ENCODE measurements around the gene DIRAS1. TPM values are rescaled to one million over a fixed set of nuclear protein-coding genes. Genes with fewer than 3 reads are reported as not detected.

DIRAS1 gene
- total RNA-seq, 1 experiment from 2014 or later = 7.8 TPM

GRCh38 chr19:2761309-2761677 lies 40.1 kb upstream of the DIRAS1 start:
- Histone ChIP-seq H3K79me2 (ENCODE audit: insufficient read depth, low read length) (no peaks in the 10 kb centered on the region), H3K27me3 (ENCODE audit: insufficient read depth, low read length) (no peaks in the 10 kb centered on the region), H4K20me1 (ENCODE audit: control insufficient read depth, insufficient read depth, insufficient read length) (no peaks in the 10 kb centered on the region), H3K14ac (ENCODE audit: insufficient read depth, low read length) (no peak overlapping the region), H2BK20ac (ENCODE audit: low read depth, low read length, poor library complexity, severe bottlenecking) (no peak overlapping the region), H3K9me3 (ENCODE audit: control insufficient read depth, low read depth, low read length) (no peaks in the 10 kb centered on the region), H2BK15ac (ENCODE audit: low read depth, low read length) (no peak overlapping the region), H3K18ac (ENCODE audit: insufficient read length, low read depth, low read length) (no peak overlapping the region), H3K4ac (ENCODE audit: low read depth, low read length) (no peak overlapping the region), H3K23me2 (ENCODE audit: insufficient read length, low read depth, low read length, poor library complexity, severe bottlenecking) (no peaks in the 10 kb centered on the region), H3K23ac (ENCODE audit: insufficient read length, low read depth, low read length) (no peak overlapping the region), H2BK120ac (ENCODE audit: low read depth, low read length, poor library complexity, severe bottlenecking) (no peak overlapping the region), H3K9ac (ENCODE audit: extremely low read depth, insufficient read length, low read length) (no peak overlapping the region), H3K27ac (ENCODE audit: insufficient read length, low read depth, low read length) (no peak overlapping the region), H3K4me2 (ENCODE audit: insufficient read depth, insufficient read length, low read length) (no peak overlapping the region), H3K56ac (ENCODE audit: insufficient read length, low read depth, low read length) (no peak overlapping the region), H4K5ac (ENCODE audit: insufficient read length, low read depth, low read length) (no peak overlapping the region), H4K8ac (replicated peaks; ENCODE audit: insufficient read length, low read depth, low read length) (no peak overlapping the region), H3K4me1 (ENCODE audit: insufficient read depth, low read length) (no peaks in the 10 kb centered on the region), H4K91ac (ENCODE audit: insufficient read length, low read depth, low read length) (no peak overlapping the region), H3T11ph (ENCODE audit: low read length) (no peak overlapping the region), H2AFZ (ENCODE audit: low read length) (no peak overlapping the region), H2BK12ac (ENCODE audit: insufficient read length, low read depth, low read length) (no peak overlapping the region), H3K79me1 (ENCODE audit: insufficient read depth, low read depth, low read length, poor library complexity, severe bottlenecking) (no peaks in the 10 kb centered on the region), H2BK5ac (ENCODE audit: insufficient read length, low read length) (no peak overlapping the region), H2AK5ac (ENCODE audit: insufficient read length, low read length) (no peak overlapping the region)
- no CpG with 5 or more reads among the region's 16 CpGs for WGBS (ENCODE audit: extremely low coverage, insufficient read length, low lambda C conversion rate)
- Mint-ChIP-seq H3K27me3 (ENCODE audit: low read depth) (no peaks in the 10 kb centered on the region), H3K27ac (no peak overlapping the region), H3K4me1 (no peaks in the 10 kb centered on the region), H3K9me3 (no peaks in the 10 kb centered on the region), H3K4me3 (no peak overlapping the region), H3K36me3 (ENCODE audit: insufficient read depth in 1 of 3, low read depth in 3 of 3) (peaks cover 21 to 74% (median 69%) of the 10 kb centered on the region in 3 experiments; a peak in 6 of 7 replicates)
- TF ChIP-seq CTCF (conservative IDR thresholded peaks at IDR 0.05) = no peak
- DNase-seq = no peak

Data from H9 (cell line).